Neural cell (in vitro differentiated cells): ENCODE measurements around the gene TIGD4. TPM values are rescaled to one million over a fixed set of nuclear protein-coding genes. Genes with fewer than 3 reads are reported as not detected.

Source experiments
- H2AFZ ChIP-seq: fragments of 200-600, 300-800 bp; sonication (generic), shearing (Covaris generic); 2 replicates; pipeline ENCODE4 v1.6.0; 2014; ENCODE audit warnings: low read depth, mild to moderate bottlenecking, antibody characterized with exemption, low read length, moderate library complexity
- H3F3A ChIP-seq: fragments of 200-600 bp; shearing (Covaris generic); 2 replicates; pipeline ENCODE4 v1.6.1; 2016; ENCODE audit warnings: mild to moderate bottlenecking, moderate library complexity, mixed read lengths, antibody characterized with exemption, low read length; ENCODE audit not compliant: insufficient read depth, poor library complexity, severe bottlenecking
- H3K27ac ChIP-seq: fragments of 200-600, 300-800 bp; sonication (generic), shearing (Covaris generic); 2 replicates; pipeline ENCODE4 v1.5.1; 2014; ENCODE audit warnings: mild to moderate bottlenecking, low read length, moderate library complexity
- H3K27me3 ChIP-seq: fragments of 300-800, 200-600 bp; sonication (generic), shearing (Covaris generic); 2 replicates; pipeline ENCODE4 v1.6.0; 2014; ENCODE audit warnings: mild to moderate bottlenecking, low read depth, low read length, moderate library complexity; ENCODE audit not compliant: insufficient read depth
- H3K36me3 ChIP-seq: fragments of 300-800, 200-600 bp; sonication (generic), shearing (Covaris generic); 2 replicates; pipeline ENCODE4 v1.5.1; 2014; ENCODE audit warnings: mild to moderate bottlenecking, antibody characterized with exemption, low read length, moderate library complexity; ENCODE audit not compliant: insufficient read depth
- H3K4me2 ChIP-seq: fragments of 300-800, 200-600 bp; sonication (generic), shearing (Covaris generic); 2 replicates; pipeline ENCODE4 v1.6.0; 2014; ENCODE audit warnings: mild to moderate bottlenecking, low read length
- H3K4me3 ChIP-seq: fragments of 300-800, 200-600 bp; sonication (generic), shearing (Covaris generic); 2 replicates; pipeline ENCODE4 v1.5.1; 2014; ENCODE audit warnings: mild to moderate bottlenecking, low read length, moderate library complexity
- H3K79me2 ChIP-seq: fragments of 200-600 bp; shearing (Covaris generic); replicated peaks from 2 replicates; pipeline ENCODE4 v1.6.0; 2014; ENCODE audit warnings: mild to moderate bottlenecking, low read length, moderate library complexity; ENCODE audit not compliant: insufficient read depth
- H3K9ac ChIP-seq: fragments of 300-800, 200-600 bp; sonication (generic), shearing (Covaris generic); 2 replicates; pipeline ENCODE4 v1.6.1; 2016; ENCODE audit warnings: mild to moderate bottlenecking, low read length, mixed read lengths
- H3K9me2 ChIP-seq: fragments of 200-600 bp; shearing (Covaris generic); 2 replicates; pipeline ENCODE4 v1.6.1; 2016; ENCODE audit warnings: mild to moderate bottlenecking, low read length, mixed read lengths; ENCODE audit not compliant: insufficient read depth
- H3K9me3 ChIP-seq: fragments of 200-600, 300-800 bp; sonication (generic), shearing (Covaris generic); 2 replicates; pipeline ENCODE4 v1.6.1; 2016; ENCODE audit warnings: mild to moderate bottlenecking, mixed run types, low read length, moderate library complexity, mixed read lengths
- H4K20me1 ChIP-seq: fragments of 200-600 bp; shearing (Covaris generic); 2 replicates; pipeline ENCODE4 v1.6.1; 2016; ENCODE audit warnings: mild to moderate bottlenecking, mixed run types; ENCODE audit not compliant: insufficient read depth
- CTCF ChIP-seq: fragments of 450-650 bp; IDR thresholded peaks from 2 replicates; pipeline ENCODE4 v1.5.1; 2014; ENCODE audit warnings: antibody characterized with exemption, mild to moderate bottlenecking, moderate library complexity; ENCODE audit not compliant: poor library complexity, severe bottlenecking
- EP300 ChIP-seq: fragments of 450-650 bp; conservative IDR thresholded peaks from 2 replicates; pipeline ENCODE4 v1.6.1; 2014; ENCODE audit warnings: antibody characterized with exemption, mild to moderate bottlenecking, moderate library complexity; ENCODE audit not compliant: poor library complexity, severe bottlenecking
- EZH2 ChIP-seq: fragments of 200-600, 300-800 bp; shearing (Covaris generic), sonication (generic); IDR thresholded peaks from 2 replicates; pipeline ENCODE4 v1.6.1; 2014; ENCODE audit warnings: antibody characterized with exemption, low read length, borderline replicate concordance, mild to moderate bottlenecking; ENCODE audit not compliant: insufficient read depth, poor library complexity, severe bottlenecking
- MXI1 ChIP-seq: fragments of 450-650 bp; conservative IDR thresholded peaks from 2 replicates; pipeline ENCODE4 v1.6.1; 2014; ENCODE audit warnings: antibody characterized with exemption, mild to moderate bottlenecking; ENCODE audit not compliant: poor library complexity, severe bottlenecking
- POLR2AphosphoS5 ChIP-seq: IDR thresholded peaks from 2 replicates; pipeline ENCODE4 v1.6.1; 2012
- RAD21 ChIP-seq: fragments of 450-650 bp; conservative IDR thresholded peaks from 2 replicates; pipeline ENCODE4 v1.6.1; 2014; ENCODE audit warnings: antibody characterized with exemption, mild to moderate bottlenecking, moderate library complexity
- SMC3 ChIP-seq: fragments of 450-650 bp; conservative IDR thresholded peaks from 2 replicates; pipeline ENCODE4 v1.6.1; 2014; ENCODE audit warnings: antibody characterized with exemption, mild to moderate bottlenecking, moderate library complexity; ENCODE audit not compliant: poor library complexity
- TAF1 ChIP-seq: IDR thresholded peaks from 2 replicates; pipeline ENCODE4 v1.6.1; 2012; ENCODE audit warnings: low read depth
- polyA plus RNA-seq: library from polyadenylated mRNA; depleted of rRNA; stranded (reverse); fragments of >200 nt; gene quantifications from 2 replicates; pipeline ENCODE4 v1.2.3, GENCODE V29; 2014
- TF ChIP-seq, protein P1 (sequence below): IDR thresholded peaks from 2 replicates; pipeline ENCODE4 v1.6.1; 2012; ENCODE audit warnings: borderline replicate concordance

TIGD4 gene
- polyA plus RNA-seq, 1 donor from 2014 or later: 3.3 TPM

- Histone ChIP-seq H3K27me3 (no peaks in the 10 kb centered on the region), H3K9ac (no peak overlapping the region), H3F3A (no peaks in the 10 kb centered on the region), H3K27ac (no peak overlapping the region), H3K4me3 (no peak overlapping the region), H2AFZ (no peak overlapping the region), H4K20me1 (no peaks in the 10 kb centered on the region), H3K4me2 (no peak overlapping the region), H3K79me2 (peaks cover 57% of the 10 kb centered on the region), H3K36me3 (no peaks in the 10 kb centered on the region), H3K9me2 (no peaks in the 10 kb centered on the region), H3K9me3 (no peaks in the 10 kb centered on the region)
- TF ChIP-seq EP300 (no peak), EZH2 (no peak), RAD21 (no peak), SMC3 (no peak), CTCF (no peak), TAF1 (no peak), MXI1 (no peak), POLR2AphosphoS5 (no peak)
- TF ChIP-seq, protein P1, sequence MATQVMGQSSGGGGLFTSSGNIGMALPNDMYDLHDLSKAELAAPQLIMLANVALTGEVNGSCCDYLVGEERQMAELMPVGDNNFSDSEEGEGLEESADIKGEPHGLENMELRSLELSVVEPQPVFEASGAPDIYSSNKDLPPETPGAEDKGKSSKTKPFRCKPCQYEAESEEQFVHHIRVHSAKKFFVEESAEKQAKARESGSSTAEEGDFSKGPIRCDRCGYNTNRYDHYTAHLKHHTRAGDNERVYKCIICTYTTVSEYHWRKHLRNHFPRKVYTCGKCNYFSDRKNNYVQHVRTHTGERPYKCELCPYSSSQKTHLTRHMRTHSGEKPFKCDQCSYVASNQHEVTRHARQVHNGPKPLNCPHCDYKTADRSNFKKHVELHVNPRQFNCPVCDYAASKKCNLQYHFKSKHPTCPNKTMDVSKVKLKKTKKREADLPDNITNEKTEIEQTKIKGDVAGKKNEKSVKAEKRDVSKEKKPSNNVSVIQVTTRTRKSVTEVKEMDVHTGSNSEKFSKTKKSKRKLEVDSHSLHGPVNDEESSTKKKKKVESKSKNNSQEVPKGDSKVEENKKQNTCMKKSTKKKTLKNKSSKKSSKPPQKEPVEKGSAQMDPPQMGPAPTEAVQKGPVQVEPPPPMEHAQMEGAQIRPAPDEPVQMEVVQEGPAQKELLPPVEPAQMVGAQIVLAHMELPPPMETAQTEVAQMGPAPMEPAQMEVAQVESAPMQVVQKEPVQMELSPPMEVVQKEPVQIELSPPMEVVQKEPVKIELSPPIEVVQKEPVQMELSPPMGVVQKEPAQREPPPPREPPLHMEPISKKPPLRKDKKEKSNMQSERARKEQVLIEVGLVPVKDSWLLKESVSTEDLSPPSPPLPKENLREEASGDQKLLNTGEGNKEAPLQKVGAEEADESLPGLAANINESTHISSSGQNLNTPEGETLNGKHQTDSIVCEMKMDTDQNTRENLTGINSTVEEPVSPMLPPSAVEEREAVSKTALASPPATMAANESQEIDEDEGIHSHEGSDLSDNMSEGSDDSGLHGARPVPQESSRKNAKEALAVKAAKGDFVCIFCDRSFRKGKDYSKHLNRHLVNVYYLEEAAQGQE: no peak
Observed at GRCh38 chr4:152776352-152776751, 3.2 kb downstream of the TIGD4 start.

GRCh38 chr4:152773953-152774352 lies 5.6 kb downstream of the TIGD4 start:
- Histone ChIP-seq H3K36me3 (no peaks in the 10 kb centered on the region), H2AFZ (no peak overlapping the region), H3K9ac (no peak overlapping the region), H3F3A (no peaks in the 10 kb centered on the region), H3K4me3 (no peak overlapping the region), H3K27ac (no peak overlapping the region), H3K9me3 (no peaks in the 10 kb centered on the region), H3K27me3 (no peaks in the 10 kb centered on the region), H4K20me1 (no peaks in the 10 kb centered on the region), H3K4me2 (no peak overlapping the region), H3K79me2 (peaks cover 38% of the 10 kb centered on the region), H3K9me2 (no peaks in the 10 kb centered on the region)
- TF ChIP-seq EZH2 (no peak), EP300 (no peak), TAF1 (no peak), MXI1 (no peak), SMC3 (no peak), RAD21 (no peak), CTCF (no peak), POLR2AphosphoS5 (no peak)
- TF ChIP-seq, protein P1: no peak
